Endothelial cell of umbilical vein (primary cell): ENCODE results near the gene VAV3. TPM values are rescaled to one million over a fixed set of nuclear protein-coding genes. Genes with fewer than 3 reads are reported as not detected.

Experiments
- BruUV-seq: library from RNA; stranded (reverse); fragments of 400-500 nt; replicated peaks from 2 replicates; lab custom pipeline; 2021; lab: Mats Ljungman, UMichigan
- CTCF ChIA-PET: fragments of 300-600, 350-600 bp; sonication (Branson Sonifier 250); formaldehyde crosslinking; loops from one replicate; lab custom pipeline; 2021; ENCODE audit warnings: antibody characterized with exemption, inconsistent platforms; lab: Charles Lee
- POLR2A ChIA-PET: fragments of 300-600, 350-600 bp; sonication (Branson Sonifier 250); formaldehyde crosslinking; loops from one replicate; lab custom pipeline; 2021; ENCODE audit warnings: antibody characterized with exemption, inconsistent platforms; lab: Charles Lee
- DNase-seq: peaks from one replicate; pipeline ENCODE4 v3.0.0-alpha.2; 2011; ENCODE audit warnings: low read depth, low spot score
- FAIRE-seq: peaks from 2 replicates; lab custom pipeline; 2011; peaks lifted over from hg19 to GRCh38; lab: Jason Lieb, UNC
- H2AFZ ChIP-seq: 2 replicates; pipeline ENCODE4 v1.6.0; 2012; ENCODE audit warnings: low read depth, low read length, control low read depth, inconsistent platforms
- H3K27ac ChIP-seq: 2 replicates; pipeline ENCODE4 v1.5.1; 2011; ENCODE audit warnings: low read depth, mild to moderate bottlenecking, control low read depth, low read length, moderate library complexity; ENCODE audit not compliant: insufficient read depth
- H3K27me3 ChIP-seq, 2 experiments: 2 replicates each; pipeline versions ENCODE4 v1.6.0 to v1.6.1; 2011; ENCODE audit warnings: low read length in 2 of 2, mixed read lengths in 1 of 2; ENCODE audit not compliant: control insufficient read depth in 2 of 2, insufficient read depth in 2 of 2
- H3K36me3 ChIP-seq, 2 experiments: 2 replicates in 1 of 2; 3 replicates in 1 of 2; pipeline ENCODE4 v1.5.1; 2011; ENCODE audit warnings: low read length in 2 of 2, mild to moderate bottlenecking in 1 of 2, moderate library complexity in 1 of 2; ENCODE audit not compliant: control insufficient read depth in 2 of 2, insufficient read depth in 2 of 2; ENCODE audit errors: extremely low read depth in 1 of 2
- H3K4me1 ChIP-seq: 3 replicates; pipeline ENCODE4 v1.5.1; 2011; ENCODE audit warnings: mild to moderate bottlenecking, low read length; ENCODE audit not compliant: control insufficient read depth, insufficient read depth; ENCODE audit errors: extremely low read depth
- H3K4me2 ChIP-seq: 2 replicates; pipeline ENCODE4 v1.6.1; 2011; ENCODE audit warnings: low read length, control low read depth, mixed read lengths; ENCODE audit not compliant: insufficient read depth
- H3K4me3 ChIP-seq, 3 experiments: fragments of 200-600 bp in 1 of 3; sonication (generic), shearing (Covaris generic) in 1 of 3; replicated peaks in 1 of 3; 2 replicates each; pipeline ENCODE4 v1.5.1; 2011 to 2016; ENCODE audit warnings: control low read depth in 3 of 3, low read length in 3 of 3, mild to moderate bottlenecking in 2 of 3, inconsistent platforms in 1 of 3, low read depth in 1 of 3, moderate library complexity in 1 of 3; ENCODE audit not compliant: insufficient read depth in 1 of 3
- H3K79me2 ChIP-seq: 2 replicates; pipeline ENCODE4 v1.6.0; 2012; ENCODE audit warnings: low read length, inconsistent platforms; ENCODE audit not compliant: control insufficient read depth, insufficient read depth
- H3K9ac ChIP-seq: replicated peaks from 2 replicates; pipeline ENCODE3; 2011; ENCODE audit warnings: low read length, control low read depth; ENCODE audit not compliant: insufficient read depth; ENCODE audit errors: extremely low read depth
- H3K9me1 ChIP-seq: replicated peaks from 3 replicates; pipeline ENCODE4 v1.6.0; 2011; ENCODE audit warnings: mild to moderate bottlenecking, low read length; ENCODE audit not compliant: control insufficient read depth, insufficient read depth; ENCODE audit errors: extremely low read depth
- H3K9me3 ChIP-seq: replicated peaks from 2 replicates; pipeline ENCODE4 v1.5.1; 2012; ENCODE audit warnings: low read length, inconsistent platforms; ENCODE audit not compliant: control insufficient read depth, insufficient read depth
- H4K20me1 ChIP-seq: replicated peaks from 2 replicates; pipeline ENCODE3; 2011; ENCODE audit warnings: mild to moderate bottlenecking, low read length; ENCODE audit not compliant: control insufficient read depth, insufficient read depth; ENCODE audit errors: extremely low read depth
- CTCF ChIP-seq, 2 donors: IDR thresholded peaks; 1 replicate in 1 of 2; 2 replicates in 1 of 2; pipeline ENCODE4 v1.5.1; 2011; ENCODE audit warnings: low read length in 2 of 2, mild to moderate bottlenecking in 2 of 2, moderate library complexity in 2 of 2, control low read depth in 1 of 2, inconsistent platforms in 1 of 2, low read depth in 1 of 2; ENCODE audit not compliant: insufficient read depth in 1 of 2; ENCODE audit errors: extremely low read depth in 1 of 2
- EZH2 ChIP-seq: IDR thresholded peaks from 2 replicates; pipeline ENCODE4 v1.6.1; 2012; ENCODE audit warnings: borderline replicate concordance, low read depth, mild to moderate bottlenecking, moderate library complexity, low read length, inconsistent platforms; ENCODE audit not compliant: severe bottlenecking
- FOS ChIP-seq: IDR thresholded peaks from 2 replicates; pipeline ENCODE4 v1.6.1; 2011; ENCODE audit warnings: mild to moderate bottlenecking, low read length, moderate library complexity, borderline replicate concordance; ENCODE audit not compliant: insufficient read depth
- GATA2 ChIP-seq: IDR thresholded peaks from 2 replicates; pipeline ENCODE4 v1.7.0; 2011; ENCODE audit warnings: low read depth, mild to moderate bottlenecking, moderate library complexity, mixed read lengths, low read length; ENCODE audit not compliant: insufficient read length, insufficient read depth
- JUN ChIP-seq: IDR thresholded peaks from 2 replicates; pipeline ENCODE4 v1.6.1; 2011; ENCODE audit warnings: borderline replicate concordance, low read depth; ENCODE audit not compliant: insufficient read length, insufficient read depth
- MAX ChIP-seq: IDR thresholded peaks from 2 replicates; pipeline ENCODE4 v1.6.1; 2011; ENCODE audit not compliant: insufficient read depth, insufficient read length
- MYC ChIP-seq: IDR thresholded peaks from one replicate; pipeline ENCODE4 v1.6.1; 2011; ENCODE audit warnings: mild to moderate bottlenecking, low read depth, low read length
- POLR2A ChIP-seq: IDR thresholded peaks from 2 replicates; pipeline ENCODE4 v1.6.1; 2012; ENCODE audit warnings: low read depth, mild to moderate bottlenecking, control low read depth, low read length
- POLR2AphosphoS5 ChIP-seq: IDR thresholded peaks from 2 replicates; pipeline ENCODE4 v1.6.1; 2012; ENCODE audit warnings: low read depth, mild to moderate bottlenecking, control low read depth, low read length, moderate library complexity; ENCODE audit not compliant: insufficient read depth
- dilution Hi-C: fragments of 300-500 bp; cut with MboI; formaldehyde crosslinking; loops from one replicate; pipeline ENCODE4 v1.15.0; 2019; ENCODE audit warnings: low sequenced_read_pairs; ENCODE audit not compliant: extremely low pct_ligation_motif_present
- intact Hi-C: fragments of 100-400 bp; cut with micrococcal nuclease; formaldehyde crosslinking; loops from one replicate; pipeline ENCODE4 v1.10.0; 2022
- polyA plus RNA-seq, 4 experiments: library from polyadenylated mRNA; depleted of rRNA in 3 of 4; stranded (reverse) in 3 of 4; unstranded in 1 of 4; fragments of >200 nt; gene quantifications; 2 replicates each; pipeline versions ENCODE4 v1.2.1 to v1.2.3, GENCODE V29; 2011 to 2012; ENCODE audit warnings: missing spikeins in 1 of 4
- total RNA-seq: library from RNA; stranded (reverse); gene quantifications from 2 replicates; pipeline ENCODE4 v1.2.3, GENCODE V29; 2021

Gene VAV3
- total and polyA plus RNA-seq, 2 donors (not counting 3 experiments of a cell fraction or from before 2014, with no cell fraction given): 0.18 to 1.5 TPM

GRCh38 chr1:107525961-107526360 lies 439.0 kb downstream of the VAV3 start:
- Histone ChIP-seq H3K27ac (no peak overlapping the region), H2AFZ (no peak overlapping the region), H3K79me2 (no peaks in the 10 kb centered on the region), H4K20me1 (no peaks in the 10 kb centered on the region), H3K4me2 (no peak overlapping the region), H3K9ac (no peak overlapping the region), H3K27me3 (no peaks in the 10 kb centered on the region), H3K4me1 (no peaks in the 10 kb centered on the region), H3K36me3 (no peaks in the 10 kb centered on the region), H3K9me3 (no peaks in the 10 kb centered on the region), H3K4me3 (no peak overlapping the region), H3K9me1 (no peaks in the 10 kb centered on the region)
- dilution Hi-C loops: no loop called here
- ChIA-PET CTCF (no interaction called here), POLR2A (no interaction called here)
- TF ChIP-seq FOS (no peak), CTCF (IDR thresholded peaks at IDR 0.05; ENCODE audit: extremely low read depth in 1 of 2, insufficient read depth in 1 of 2, low read depth in 1 of 2, low read length in 2 of 2) (no peak), MAX (no peak), MYC (no peak), GATA2 (no peak), POLR2AphosphoS5 (no peak), POLR2A (no peak), JUN (no peak), EZH2 (no peak)
- no peak for FAIRE-seq
- intact Hi-C loops: no loop called here
- BruUV-seq: no TSS peak
- DNase-seq: no peak
